ENCODE measurements around the gene LSG1.
"Not testable (repeated sequence)": the region's sequence is repeated elsewhere in the genome, so short reads cannot be mapped to it uniquely, and the experiment has no call there.

Gene LSG1

DNA sequence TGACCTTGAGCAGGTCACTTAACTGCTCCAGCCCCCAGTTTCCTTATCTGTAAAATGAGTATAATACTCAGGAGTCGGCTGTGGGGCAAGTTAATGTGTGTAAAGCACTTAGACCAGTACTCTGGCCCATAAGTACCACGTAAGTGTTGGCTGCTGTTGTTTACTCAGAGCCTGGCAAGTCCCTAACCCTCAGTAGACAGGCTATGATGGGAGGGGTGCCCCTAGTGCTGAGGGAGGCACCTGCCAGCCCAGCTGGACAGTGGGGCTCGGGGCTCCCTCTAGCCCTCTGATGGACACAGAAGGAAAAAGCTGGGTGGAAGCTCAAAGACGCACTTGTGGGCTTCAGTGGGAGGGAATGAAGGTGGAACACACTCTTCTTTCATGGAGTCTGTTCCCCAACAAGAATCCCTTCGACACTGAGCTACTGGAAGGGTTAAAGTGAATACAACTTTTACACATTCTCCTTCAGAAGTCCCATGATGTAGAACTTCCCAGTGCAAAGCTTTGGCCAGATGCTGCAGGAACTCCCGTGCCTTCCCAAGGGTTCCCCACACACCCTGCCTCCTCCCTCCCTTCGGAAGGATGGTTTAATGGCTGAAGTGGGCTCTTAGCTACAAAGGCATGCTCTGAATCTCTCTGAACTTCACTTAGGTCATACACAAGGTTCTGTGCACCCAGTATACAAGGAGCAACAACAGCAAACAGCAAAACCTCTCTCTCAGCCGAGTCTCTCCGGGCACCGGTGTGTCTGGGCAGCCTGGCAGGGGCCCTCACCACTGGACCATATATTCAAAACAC lies 64.2 kb downstream of the LSG1 start:
- H3K27ac Mint-ChIP-seq = no peak overlapping the region
- no peak for DNase-seq (ENCODE audit: low spot score)
- H3K4me3 Mint-ChIP-seq = no peak overlapping the region
- H3K36me3 Mint-ChIP-seq (ENCODE audit: low read depth) = no peaks in the 10 kb centered on the region
- H3K4me1 Mint-ChIP-seq (ENCODE audit: low read depth) = peaks cover 3% of the 10 kb centered on the region
- H3K9me3 Mint-ChIP-seq = no peaks in the 10 kb centered on the region
- peaks cover 4% of the 10 kb centered on the region for H3K27me3 Mint-ChIP-seq (ENCODE audit: low read depth)

DNA sequence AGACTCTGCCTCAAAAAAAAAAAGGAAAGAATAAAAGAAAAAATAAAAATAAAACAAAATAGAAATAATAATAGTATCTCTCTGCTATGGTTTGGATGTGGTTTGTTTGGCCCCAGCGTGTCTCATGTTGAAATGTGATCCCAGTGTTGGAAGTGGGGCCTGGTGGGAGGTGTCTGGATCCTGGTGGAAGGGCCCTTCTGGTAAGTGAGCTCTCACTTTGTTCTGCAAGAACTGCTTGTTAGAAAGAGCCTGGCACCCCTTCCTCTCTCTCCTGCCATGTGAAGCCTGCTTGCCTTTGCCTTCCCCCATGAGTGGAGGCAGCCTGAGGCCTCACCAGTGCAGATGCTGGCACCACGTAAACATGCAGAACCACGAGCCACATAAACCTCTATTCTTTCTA lies 65.0 kb downstream of the LSG1 start:
- DNase-seq (ENCODE audit: low spot score) = no peak
- no peak overlapping the region for H3K4me3 Mint-ChIP-seq
- H3K27me3 Mint-ChIP-seq (ENCODE audit: low read depth) = peaks cover 4% of the 10 kb centered on the region
- H3K9me3 Mint-ChIP-seq = no peaks in the 10 kb centered on the region
- no peak overlapping the region for H3K27ac Mint-ChIP-seq
- no peaks in the 10 kb centered on the region for H3K4me1 Mint-ChIP-seq (ENCODE audit: low read depth)
- no peaks in the 10 kb centered on the region for H3K36me3 Mint-ChIP-seq (ENCODE audit: low read depth)

DNA sequence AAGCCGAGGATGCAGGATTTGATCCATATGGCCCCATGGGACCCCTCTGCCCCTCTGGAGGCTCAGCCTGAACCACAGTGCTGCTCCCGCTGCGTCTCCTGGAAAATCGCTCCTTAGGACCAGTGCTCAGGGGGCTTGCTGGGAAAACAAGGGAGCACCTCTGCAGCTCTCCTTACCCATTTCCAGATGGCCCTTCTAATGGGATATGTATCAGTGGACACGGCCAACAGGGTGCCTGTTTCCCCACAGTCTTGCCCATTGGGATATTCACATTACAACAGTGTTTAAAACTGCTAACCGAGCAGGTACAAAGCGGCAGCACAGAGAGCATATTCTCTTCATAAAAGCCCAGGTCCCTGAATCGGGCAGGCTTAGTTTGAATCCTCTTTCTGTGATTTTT lies 65.8 kb downstream of the LSG1 start:
- H3K9me3 Mint-ChIP-seq = no peaks in the 10 kb centered on the region
- peaks cover 4% of the 10 kb centered on the region for H3K27me3 Mint-ChIP-seq (ENCODE audit: low read depth)
- H3K27ac Mint-ChIP-seq = no peak overlapping the region
- DNase-seq (ENCODE audit: low spot score) = no peak
- no peak overlapping the region for H3K4me3 Mint-ChIP-seq
- no peaks in the 10 kb centered on the region for H3K36me3 Mint-ChIP-seq (ENCODE audit: low read depth)
- H3K4me1 Mint-ChIP-seq (ENCODE audit: low read depth) = no peaks in the 10 kb centered on the region

DNA sequence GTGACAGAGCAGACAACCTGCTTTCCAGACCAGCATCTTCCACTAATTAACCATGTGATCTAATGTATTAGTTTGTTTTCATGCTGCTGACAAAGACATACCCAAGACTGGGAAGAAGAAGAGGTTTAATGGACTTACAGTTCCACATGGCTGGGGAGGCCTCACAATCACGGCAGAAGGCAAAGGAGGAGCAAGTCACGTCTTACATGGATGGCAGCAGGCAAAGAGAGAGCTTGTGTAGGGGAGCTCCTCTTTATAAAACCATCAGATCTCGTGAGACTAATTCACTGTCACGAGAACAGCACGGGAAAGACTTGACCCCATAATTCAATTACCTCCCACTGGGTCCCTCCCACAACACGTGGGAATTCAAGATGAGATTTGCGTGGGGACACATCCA lies 66.7 kb downstream of the LSG1 start:
- H3K4me1 Mint-ChIP-seq (ENCODE audit: low read depth); DNase-seq (ENCODE audit: low spot score); H3K27me3 Mint-ChIP-seq (ENCODE audit: low read depth); H3K4me3 Mint-ChIP-seq; H3K27ac Mint-ChIP-seq; H3K9me3 Mint-ChIP-seq; H3K36me3 Mint-ChIP-seq (ENCODE audit: low read depth): not testable (repeated sequence)

DNA sequence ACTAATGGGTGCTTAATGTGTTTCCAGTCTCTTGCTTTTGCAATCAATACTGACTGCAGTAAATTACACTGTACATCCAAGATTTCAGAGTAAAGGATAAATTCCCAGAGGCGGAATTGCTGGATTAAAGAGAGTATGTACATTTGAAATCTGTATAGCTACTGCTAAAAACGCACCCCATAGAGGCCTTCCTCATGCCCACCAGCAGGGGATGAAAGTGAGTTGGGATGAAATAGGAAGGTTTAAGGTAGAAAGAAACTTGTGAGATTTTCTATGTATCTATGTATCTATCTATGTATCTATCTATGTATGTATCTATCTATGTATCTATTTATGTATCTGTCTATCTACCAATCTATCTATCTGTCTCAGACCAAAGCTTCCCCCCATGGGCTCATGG lies 67.2 kb downstream of the LSG1 start:
- Mint-ChIP-seq H3K27ac (no peak overlapping the region), H3K4me1 (ENCODE audit: low read depth) (no peaks in the 10 kb centered on the region), H3K4me3 (no peak overlapping the region), H3K9me3 (no peaks in the 10 kb centered on the region), H3K36me3 (ENCODE audit: low read depth) (no peaks in the 10 kb centered on the region), H3K27me3 (ENCODE audit: low read depth) (peaks cover 4% of the 10 kb centered on the region)
- no peak for DNase-seq (ENCODE audit: low spot score)

DNA sequence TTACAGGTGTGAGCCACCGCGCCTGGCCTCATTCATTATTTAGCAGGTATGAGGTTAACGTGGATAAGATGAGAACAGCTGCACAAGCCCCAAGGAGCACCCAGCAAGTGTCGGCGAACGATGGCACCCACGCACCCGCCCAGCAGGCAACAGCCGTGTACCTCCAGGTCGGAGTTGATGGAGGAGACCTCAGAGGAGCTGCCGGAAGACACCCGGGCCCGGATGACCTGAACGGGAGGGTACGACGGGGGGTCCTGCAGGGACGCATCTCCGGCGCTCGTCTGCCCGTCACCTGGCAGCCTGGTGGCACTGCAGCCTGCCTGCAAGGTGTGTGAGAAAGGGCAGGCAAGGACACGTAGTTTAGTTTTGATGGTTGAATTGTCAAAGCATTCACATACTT lies 67.9 kb downstream of the LSG1 start:
- H3K9me3 Mint-ChIP-seq = no peaks in the 10 kb centered on the region
- H3K36me3 Mint-ChIP-seq (ENCODE audit: low read depth) = no peaks in the 10 kb centered on the region
- no peak for DNase-seq (ENCODE audit: low spot score)
- peaks cover 4% of the 10 kb centered on the region for H3K27me3 Mint-ChIP-seq (ENCODE audit: low read depth)
- no peaks in the 10 kb centered on the region for H3K4me1 Mint-ChIP-seq (ENCODE audit: low read depth)
- no peak overlapping the region for H3K27ac Mint-ChIP-seq
- H3K4me3 Mint-ChIP-seq = no peak overlapping the region

DNA sequence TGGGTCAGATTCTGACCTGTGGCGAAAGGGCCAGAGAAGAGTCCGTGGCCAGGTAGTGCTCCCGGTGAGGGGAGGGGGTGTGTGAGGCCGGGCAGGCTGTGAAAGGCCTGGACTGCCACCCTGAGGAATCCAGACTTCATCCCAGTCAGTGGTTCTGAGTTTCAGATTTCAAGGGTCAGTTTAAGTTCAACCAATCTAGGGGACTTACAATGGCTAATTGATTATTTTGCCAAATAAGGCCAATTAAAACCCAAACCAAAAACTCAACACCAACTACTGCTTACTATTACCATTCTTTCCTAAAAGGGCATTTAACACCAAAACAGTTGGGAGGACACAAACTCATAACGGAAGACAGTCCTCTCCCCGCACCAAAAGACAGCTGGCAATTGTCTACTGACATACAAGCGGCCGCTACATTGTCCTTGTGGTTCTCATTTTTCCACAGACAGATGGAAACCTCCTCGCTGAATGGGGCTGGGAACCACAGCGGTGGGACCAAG lies 69.3 kb downstream of the LSG1 start:
- Mint-ChIP-seq H3K4me3 (no peak overlapping the region), H3K27me3 (ENCODE audit: low read depth) (no peaks in the 10 kb centered on the region), H3K27ac (no peak overlapping the region), H3K4me1 (ENCODE audit: low read depth) (no peaks in the 10 kb centered on the region), H3K36me3 (ENCODE audit: low read depth) (no peaks in the 10 kb centered on the region), H3K9me3 (no peaks in the 10 kb centered on the region)
- no peak for DNase-seq (ENCODE audit: low spot score)

DNA sequence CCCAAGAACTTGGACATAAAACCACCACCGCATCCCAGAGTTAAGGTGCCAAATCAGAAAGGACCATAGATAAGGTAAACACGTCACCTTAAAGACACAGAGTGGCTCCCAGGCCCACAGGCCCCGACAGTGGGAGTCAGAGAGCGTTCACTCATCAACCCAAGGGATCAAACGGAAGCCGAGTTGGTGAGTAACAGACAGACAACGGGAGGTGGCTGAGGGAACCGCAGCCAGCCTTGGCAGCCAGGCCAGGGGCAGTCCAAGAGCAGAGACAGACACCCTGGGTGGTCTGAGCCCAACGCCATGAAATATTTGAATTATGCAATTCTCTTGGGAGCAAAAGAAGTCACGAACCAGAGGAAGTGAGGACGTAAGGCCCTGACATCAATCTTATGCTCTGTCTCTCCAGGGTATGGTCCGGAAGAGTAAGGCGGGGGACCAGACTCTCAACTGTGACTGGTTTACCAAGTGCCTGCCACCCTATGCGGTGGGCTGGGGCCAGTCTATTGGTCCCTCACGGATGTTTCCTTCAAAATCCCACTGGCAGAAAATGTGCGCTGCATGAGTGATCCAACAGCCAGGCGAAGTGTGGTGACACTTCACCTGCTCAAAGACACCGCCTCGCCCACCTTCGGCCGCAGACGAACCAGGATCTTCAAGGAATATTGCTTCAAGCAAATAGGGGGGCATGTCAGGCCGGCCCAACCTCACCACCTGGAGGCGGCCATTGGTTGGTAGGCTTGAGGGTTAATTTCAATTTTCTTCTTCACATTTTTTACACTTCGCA lies 73.0 kb downstream of the LSG1 start:
- H3K4me1 Mint-ChIP-seq (ENCODE audit: low read depth) = peaks cover 5% of the 10 kb centered on the region
- H3K27ac Mint-ChIP-seq = no peak overlapping the region

DNA sequence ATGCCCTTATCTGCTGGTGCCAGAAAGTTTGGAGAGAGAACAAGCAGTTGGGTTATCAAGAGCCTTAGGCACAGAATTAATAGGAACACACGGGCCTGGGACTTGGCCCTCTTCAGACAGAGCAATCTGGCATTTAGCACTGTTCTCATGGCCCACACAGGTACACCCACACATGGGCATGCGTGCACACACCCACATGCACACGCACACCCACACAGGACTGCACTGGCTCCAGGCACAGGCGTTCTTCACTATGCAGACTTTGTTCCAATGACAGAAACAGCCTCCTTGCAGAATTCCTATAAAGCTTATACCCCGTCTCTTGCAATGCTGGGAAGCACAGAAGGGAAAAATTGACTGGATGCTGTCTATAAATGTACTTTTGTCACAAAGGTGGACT lies 75.1 kb downstream of the LSG1 start:
- no peaks in the 10 kb centered on the region for H3K27me3 Mint-ChIP-seq (ENCODE audit: low read depth)
- no peak overlapping the region for H3K4me3 Mint-ChIP-seq
- H3K9me3 Mint-ChIP-seq = no peaks in the 10 kb centered on the region
- no peak overlapping the region for H3K27ac Mint-ChIP-seq
- peaks cover 5% of the 10 kb centered on the region for H3K4me1 Mint-ChIP-seq (ENCODE audit: low read depth)
- no peak for DNase-seq (ENCODE audit: low spot score)
- no peaks in the 10 kb centered on the region for H3K36me3 Mint-ChIP-seq (ENCODE audit: low read depth)

More for the DNA sequence above, 73.0 kb downstream of the LSG1 start:
- Mint-ChIP-seq H3K4me3 (no peak overlapping the region), H3K27me3 (ENCODE audit: low read depth) (no peaks in the 10 kb centered on the region), H3K9me3 (no peaks in the 10 kb centered on the region), H3K36me3 (ENCODE audit: low read depth) (no peaks in the 10 kb centered on the region)
- no peak for DNase-seq (ENCODE audit: low spot score)

DNA sequence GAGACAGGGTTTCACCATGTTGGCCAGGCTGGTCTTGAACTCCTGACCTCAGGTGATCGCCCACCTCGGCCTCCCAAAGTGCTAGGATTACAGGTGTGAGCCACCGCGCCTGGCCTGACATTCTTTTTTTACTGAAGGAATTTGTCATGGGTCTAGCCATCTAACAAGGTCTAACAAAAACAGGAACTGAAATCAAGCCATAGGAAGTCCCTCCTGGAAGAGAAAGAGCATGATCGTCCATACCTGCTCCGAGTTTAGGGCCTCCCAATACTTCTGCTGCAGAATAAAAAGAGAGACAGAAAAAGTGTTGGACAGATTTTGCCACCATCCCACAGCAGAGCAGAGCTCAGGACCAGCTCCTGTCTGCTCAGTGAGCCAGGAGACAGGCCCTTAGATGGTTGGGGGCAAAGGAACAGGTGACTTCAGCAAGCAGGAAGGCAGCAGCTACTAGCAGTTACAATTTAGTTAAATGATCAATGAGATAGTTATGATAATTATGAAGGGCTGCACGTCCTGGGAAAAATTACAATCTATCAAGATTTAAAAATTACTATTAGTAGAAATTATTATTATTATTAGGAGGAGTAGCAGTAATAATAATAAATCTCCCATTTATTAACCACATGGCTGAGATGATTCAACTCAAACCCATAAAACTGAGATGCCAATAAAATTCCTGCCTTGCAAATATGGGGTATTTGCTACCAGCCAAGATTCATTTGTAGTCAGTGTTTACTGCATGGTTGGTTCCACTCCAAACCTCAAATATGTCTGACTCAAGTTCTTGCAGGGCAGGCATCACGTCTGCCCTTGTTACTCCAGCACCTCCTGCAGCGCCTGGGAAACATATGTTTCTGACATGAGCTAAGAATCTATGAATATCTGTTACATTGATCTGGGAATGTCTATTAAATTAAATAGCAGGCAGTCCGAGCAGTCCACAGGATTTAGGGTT lies 78.9 kb downstream of the LSG1 start:
- H3K27ac Mint-ChIP-seq = no peak overlapping the region

More for the DNA sequence above, 78.9 kb downstream of the LSG1 start:
- DNase-seq (ENCODE audit: low spot score) = no peak
- Mint-ChIP-seq H3K4me3 (no peak overlapping the region), H3K36me3 (ENCODE audit: low read depth) (no peaks in the 10 kb centered on the region), H3K4me1 (ENCODE audit: low read depth) (peaks cover 5% of the 10 kb centered on the region), H3K27me3 (ENCODE audit: low read depth) (no peaks in the 10 kb centered on the region), H3K9me3 (no peaks in the 10 kb centered on the region)
